Measurements from ENCODE around the gene BCKDHB. TPM values are rescaled to one million over a fixed set of nuclear protein-coding genes. Genes with fewer than 3 reads are reported as not detected.

Gene BCKDHB
- total RNA-seq, 1 experiment from 2014 or later = 16.4 TPM

DNA sequence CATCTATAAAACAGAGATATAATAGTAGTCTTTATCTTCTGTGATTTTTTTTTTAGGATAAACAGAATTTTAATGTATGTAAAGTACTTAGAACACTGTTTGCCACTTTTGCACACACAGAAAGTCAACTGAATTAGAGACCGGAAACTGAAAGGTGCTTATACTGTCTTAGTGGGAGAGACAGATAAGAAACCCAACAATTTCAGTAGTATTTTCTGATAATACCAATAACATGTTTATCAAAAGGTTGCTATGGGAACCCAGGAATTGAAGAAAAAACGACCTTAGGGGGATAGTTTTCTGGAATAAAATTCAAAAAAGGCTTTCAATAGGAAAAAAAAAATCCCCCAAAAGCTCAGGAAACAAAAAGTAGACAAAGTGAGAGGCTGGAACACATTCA is 138.6 kb downstream of the BCKDHB start:
- ChIA-PET POLR2A (interaction anchor here (0.5 kb wide), 1 partner anchor 686 kb away, joined by 3 read pairs; no protein-coding TSS in a partner anchor), CTCF (no interaction called here)
- H3K4me3 ChIP-seq (ENCODE audit: low read depth in 2 of 2, low read length in 2 of 2) = no peak overlapping the region
- intact Hi-C loops (cut with micrococcal nuclease; ENCODE audit: unreplicated experiment) (no loop called here), in situ Hi-C loops (cut with HindIII; ENCODE audit: low pct_unique_long_range_greater_than_20kb, low sequenced_read_pairs) (no loop called here)
- BruUV-seq (replicated peaks) = no TSS peak
- H3K27ac ChIP-seq (ENCODE audit: low read length) = no peak overlapping the region
- DNase-seq (ENCODE audit: low read depth, low spot score) (no peak), ATAC-seq (no peak)
- TF ChIP-seq SIN3A (IDR thresholded peaks at IDR 0.05; ENCODE audit: borderline replicate concordance, insufficient read depth, low read depth, low read length) (no peak), POLR2AphosphoS5 (IDR thresholded peaks at IDR 0.05; ENCODE audit: low read depth, low read length) (no peak)
- TF ChIP-seq, protein P1, sequence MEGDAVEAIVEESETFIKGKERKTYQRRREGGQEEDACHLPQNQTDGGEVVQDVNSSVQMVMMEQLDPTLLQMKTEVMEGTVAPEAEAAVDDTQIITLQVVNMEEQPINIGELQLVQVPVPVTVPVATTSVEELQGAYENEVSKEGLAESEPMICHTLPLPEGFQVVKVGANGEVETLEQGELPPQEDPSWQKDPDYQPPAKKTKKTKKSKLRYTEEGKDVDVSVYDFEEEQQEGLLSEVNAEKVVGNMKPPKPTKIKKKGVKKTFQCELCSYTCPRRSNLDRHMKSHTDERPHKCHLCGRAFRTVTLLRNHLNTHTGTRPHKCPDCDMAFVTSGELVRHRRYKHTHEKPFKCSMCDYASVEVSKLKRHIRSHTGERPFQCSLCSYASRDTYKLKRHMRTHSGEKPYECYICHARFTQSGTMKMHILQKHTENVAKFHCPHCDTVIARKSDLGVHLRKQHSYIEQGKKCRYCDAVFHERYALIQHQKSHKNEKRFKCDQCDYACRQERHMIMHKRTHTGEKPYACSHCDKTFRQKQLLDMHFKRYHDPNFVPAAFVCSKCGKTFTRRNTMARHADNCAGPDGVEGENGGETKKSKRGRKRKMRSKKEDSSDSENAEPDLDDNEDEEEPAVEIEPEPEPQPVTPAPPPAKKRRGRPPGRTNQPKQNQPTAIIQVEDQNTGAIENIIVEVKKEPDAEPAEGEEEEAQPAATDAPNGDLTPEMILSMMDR (IDR thresholded peaks at IDR 0.05) = no peak
- TF ChIP-seq, protein P2, sequence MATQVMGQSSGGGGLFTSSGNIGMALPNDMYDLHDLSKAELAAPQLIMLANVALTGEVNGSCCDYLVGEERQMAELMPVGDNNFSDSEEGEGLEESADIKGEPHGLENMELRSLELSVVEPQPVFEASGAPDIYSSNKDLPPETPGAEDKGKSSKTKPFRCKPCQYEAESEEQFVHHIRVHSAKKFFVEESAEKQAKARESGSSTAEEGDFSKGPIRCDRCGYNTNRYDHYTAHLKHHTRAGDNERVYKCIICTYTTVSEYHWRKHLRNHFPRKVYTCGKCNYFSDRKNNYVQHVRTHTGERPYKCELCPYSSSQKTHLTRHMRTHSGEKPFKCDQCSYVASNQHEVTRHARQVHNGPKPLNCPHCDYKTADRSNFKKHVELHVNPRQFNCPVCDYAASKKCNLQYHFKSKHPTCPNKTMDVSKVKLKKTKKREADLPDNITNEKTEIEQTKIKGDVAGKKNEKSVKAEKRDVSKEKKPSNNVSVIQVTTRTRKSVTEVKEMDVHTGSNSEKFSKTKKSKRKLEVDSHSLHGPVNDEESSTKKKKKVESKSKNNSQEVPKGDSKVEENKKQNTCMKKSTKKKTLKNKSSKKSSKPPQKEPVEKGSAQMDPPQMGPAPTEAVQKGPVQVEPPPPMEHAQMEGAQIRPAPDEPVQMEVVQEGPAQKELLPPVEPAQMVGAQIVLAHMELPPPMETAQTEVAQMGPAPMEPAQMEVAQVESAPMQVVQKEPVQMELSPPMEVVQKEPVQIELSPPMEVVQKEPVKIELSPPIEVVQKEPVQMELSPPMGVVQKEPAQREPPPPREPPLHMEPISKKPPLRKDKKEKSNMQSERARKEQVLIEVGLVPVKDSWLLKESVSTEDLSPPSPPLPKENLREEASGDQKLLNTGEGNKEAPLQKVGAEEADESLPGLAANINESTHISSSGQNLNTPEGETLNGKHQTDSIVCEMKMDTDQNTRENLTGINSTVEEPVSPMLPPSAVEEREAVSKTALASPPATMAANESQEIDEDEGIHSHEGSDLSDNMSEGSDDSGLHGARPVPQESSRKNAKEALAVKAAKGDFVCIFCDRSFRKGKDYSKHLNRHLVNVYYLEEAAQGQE (IDR thresholded peaks at IDR 0.05; ENCODE audit: insufficient read depth in 1 of 2, low read depth in 2 of 2, low read length in 1 of 2) = no peak
- H3K9me3 ChIP-seq (ENCODE audit: control insufficient read depth, insufficient read depth, low read depth, low read length) = no peaks in the 10 kb centered on the region
- H3K36me3 ChIP-seq (ENCODE audit: control insufficient read depth, insufficient read depth, low read length) = no peaks in the 10 kb centered on the region
- H3K4me1 ChIP-seq (ENCODE audit: control insufficient read depth, insufficient read depth, low read length) = no peaks in the 10 kb centered on the region
- H3K27me3 ChIP-seq (ENCODE audit: control insufficient read depth, insufficient read depth, low read length) = no peaks in the 10 kb centered on the region

DNA sequence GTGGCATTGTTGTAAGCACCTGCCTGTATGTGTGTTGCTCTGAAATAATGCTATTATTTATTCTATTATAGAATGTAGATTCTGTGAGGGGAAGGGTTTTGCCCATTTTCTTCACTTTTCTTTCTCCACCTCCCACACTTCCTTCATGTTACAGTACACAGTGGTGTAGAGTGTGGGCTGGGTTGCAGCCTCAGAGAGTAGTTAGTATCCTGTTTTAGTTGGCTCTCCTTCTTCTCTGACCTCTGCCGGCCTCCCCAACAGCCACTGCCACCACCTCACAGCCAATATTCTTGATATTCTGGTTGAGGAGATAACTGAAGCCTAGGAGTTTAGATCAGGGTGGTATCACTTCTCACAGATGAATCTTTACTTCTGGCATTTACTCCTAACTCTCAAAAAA is 143.4 kb downstream of the BCKDHB start:
- ChIA-PET CTCF (no interaction called here), POLR2A (no interaction called here)
- intact Hi-C loops (cut with micrococcal nuclease; ENCODE audit: unreplicated experiment) = no loop called here

More for the DNA sequence above, 143.4 kb downstream of the BCKDHB start:
- ATAC-seq = no peak
- BruUV-seq (replicated peaks) = no TSS peak
- Histone ChIP-seq H3K9me3 (ENCODE audit: control insufficient read depth, insufficient read depth, low read depth, low read length) (no peaks in the 10 kb centered on the region), H3K4me1 (ENCODE audit: control insufficient read depth, insufficient read depth, low read length) (no peaks in the 10 kb centered on the region), H3K27me3 (ENCODE audit: control insufficient read depth, insufficient read depth, low read length) (no peaks in the 10 kb centered on the region), H3K4me3 (ENCODE audit: low read depth in 2 of 2, low read length in 2 of 2) (no peak overlapping the region), H3K27ac (ENCODE audit: low read length) (no peak overlapping the region), H3K36me3 (ENCODE audit: control insufficient read depth, insufficient read depth, low read length) (no peaks in the 10 kb centered on the region)
- TF ChIP-seq POLR2AphosphoS5 (IDR thresholded peaks at IDR 0.05; ENCODE audit: low read depth, low read length) (no peak), TCF7L2 (IDR thresholded peaks at IDR 0.05; ENCODE audit: low read depth, low read length) (no peak), SIN3A (IDR thresholded peaks at IDR 0.05; ENCODE audit: borderline replicate concordance, insufficient read depth, low read depth, low read length) (no peak)
- TF ChIP-seq, protein P2 (IDR thresholded peaks at IDR 0.05; ENCODE audit: insufficient read depth in 1 of 2, low read depth in 2 of 2, low read length in 1 of 2) = no peak
- TF ChIP-seq, protein P1 (IDR thresholded peaks at IDR 0.05) = no peak
- DNase-seq (ENCODE audit: low read depth, low spot score) = no peak
- in situ Hi-C loops (cut with HindIII; ENCODE audit: low pct_unique_long_range_greater_than_20kb, low sequenced_read_pairs) = no loop called here
